ENCODE data around the gene SYT11.

SYT11 gene

GRCh38 chr1:155872527-155872926 is 13.2 kb downstream of the SYT11 start:
- TF ChIP-seq ZNF548 (tag by site-specific recombination; IDR thresholded peaks at IDR 0.05) = no peak
- TF ChIP-seq ZNF76 (tag by site-specific recombination; IDR thresholded peaks at IDR 0.05; ENCODE audit: borderline replicate concordance, low read depth) = no peak
- TF ChIP-seq RBAK (tag by site-specific recombination; IDR thresholded peaks at IDR 0.05) = no peak
- no peak for TF ChIP-seq ZNF837 (tag by site-specific recombination; IDR thresholded peaks at IDR 0.05)
- no peak for TF ChIP-seq ZBTB7A (tag by site-specific recombination; IDR thresholded peaks at IDR 0.05; ENCODE audit: low read depth)
- no peak for TF ChIP-seq ZNF704 (tag by site-specific recombination; IDR thresholded peaks at IDR 0.05)
- no peak for TF ChIP-seq ZNF404 (tag by site-specific recombination; IDR thresholded peaks at IDR 0.05)
- no peak for TF ChIP-seq ZNF433 (tag by site-specific recombination; IDR thresholded peaks at IDR 0.05; ENCODE audit: low read depth)
- no peak for TF ChIP-seq ZNF777 (tag by site-specific recombination; IDR thresholded peaks at IDR 0.05; ENCODE audit: borderline replicate concordance)
- TF ChIP-seq ZBTB26 (tag by site-specific recombination; optimal IDR thresholded peaks at IDR 0.05) = no peak
- TF ChIP-seq ZNF280C (tag by site-specific recombination; IDR thresholded peaks at IDR 0.05) = no peak
- no peak for TF ChIP-seq OSR2 (tag by site-specific recombination; IDR thresholded peaks at IDR 0.05)
- no peak for TF ChIP-seq HOXD13 (CRISPR knock-in tag; IDR thresholded peaks at IDR 0.05; ENCODE audit: borderline replicate concordance)
- TF ChIP-seq ZNF600 (tag by site-specific recombination; IDR thresholded peaks at IDR 0.05) = no peak
- no peak for TF ChIP-seq ZFP41 (tag by site-specific recombination; IDR thresholded peaks at IDR 0.05; ENCODE audit: borderline replicate concordance)
- no peak for TF ChIP-seq HOXC10 (CRISPR knock-in tag; IDR thresholded peaks at IDR 0.05)
- Histone ChIP-seq H3K4me3 (ENCODE audit: low read depth, low read length) (no peak overlapping the region), H3K27ac (ENCODE audit: extremely low read depth, low read depth, low read length) (no peak overlapping the region), H3K9me3 (ENCODE audit: control insufficient read depth, insufficient read depth, low read depth, low read length) (no peaks in the 10 kb centered on the region), H3K36me3 (ENCODE audit: control insufficient read depth in 2 of 2, insufficient read depth in 1 of 2, low read length in 2 of 2) (no peaks in the 10 kb centered on the region), H3K4me1 (ENCODE audit: control insufficient read depth, insufficient read depth, low read length) (peaks cover 4% of the 10 kb centered on the region; the same call in 1 of the 2 replicates)
- CTCF ChIA-PET = interaction anchor here (1.2 to 1.4 kb wide), 2 partner anchors 10 to 16 kb away, joined by 4 to 6 read pairs; partner anchors contain the start of gene GON4L
- POLR2A ChIA-PET = no interaction called here

GRCh38 chr1:155873860-155874259 is 14.5 kb downstream of the SYT11 start:
- H3K36me3 ChIP-seq (ENCODE audit: control insufficient read depth in 2 of 2, insufficient read depth in 1 of 2, low read length in 2 of 2) = no peaks in the 10 kb centered on the region
- peaks cover 4% of the 10 kb centered on the region; the same call in 1 of the 2 replicates for H3K4me1 ChIP-seq (ENCODE audit: control insufficient read depth, insufficient read depth, low read length)
- ChIA-PET POLR2A (no interaction called here), CTCF (interaction anchor here (0.6 to 1.4 kb wide), 3 partner anchors 9 to 53 kb away, joined by 4 to 6 read pairs (median 4); partner anchors contain the start of gene GON4L)
- no peak overlapping the region for H3K4me3 ChIP-seq (ENCODE audit: low read depth, low read length)
- H3K9me3 ChIP-seq (ENCODE audit: control insufficient read depth, insufficient read depth, low read depth, low read length) = no peaks in the 10 kb centered on the region
- H3K27ac ChIP-seq (ENCODE audit: extremely low read depth, low read depth, low read length) = no peak overlapping the region
- TF ChIP-seq ZNF169 (tag by site-specific recombination; IDR thresholded peaks at IDR 0.05) (no peak), YY1 (tag by site-specific recombination; IDR thresholded peaks at IDR 0.05) (no peak), ZNF211 (tag by site-specific recombination; IDR thresholded peaks at IDR 0.05; ENCODE audit: low read depth) (no peak), ZBTB8A (tag by site-specific recombination; IDR thresholded peaks at IDR 0.05) (0 out of 2 replicates have a peak, but pooled peaks have one; percentile 31), KLF9 (tag by site-specific recombination; IDR thresholded peaks at IDR 0.05; ENCODE audit: low read depth) (peak; percentile 27; the same call in 1 of the 2 replicates), KLF16 (tag by site-specific recombination; IDR thresholded peaks at IDR 0.05) (peak; percentile 62; the same call in 1 of the 2 replicates), MYNN (tag by site-specific recombination; IDR thresholded peaks at IDR 0.05; ENCODE audit: borderline replicate concordance) (no peak), ZBTB17 (tag by site-specific recombination; IDR thresholded peaks at IDR 0.05) (peak; percentile 65), ZNF335 (tag by site-specific recombination; conservative IDR thresholded peaks at IDR 0.05) (0 out of 2 replicates have a peak, but pooled peaks have one; percentile 25), ZNF677 (tag by site-specific recombination; IDR thresholded peaks at IDR 0.05) (no peak), ZNF654 (tag by site-specific recombination; IDR thresholded peaks at IDR 0.05; ENCODE audit: low read depth) (no peak), ZNF274 (IDR thresholded peaks at IDR 0.05; ENCODE audit: low read length) (no peak), ZNF274 (tag by site-specific recombination; IDR thresholded peaks at IDR 0.05; ENCODE audit: borderline replicate concordance) (no peak), OSR2 (tag by site-specific recombination; IDR thresholded peaks at IDR 0.05) (peak; percentile 79), SALL2 (tag by site-specific recombination; IDR thresholded peaks at IDR 0.05; ENCODE audit: borderline replicate concordance) (no peak), ZNF26 (tag by site-specific recombination; IDR thresholded peaks at IDR 0.05) (no peak), ZFP69B (tag by site-specific recombination; IDR thresholded peaks at IDR 0.05) (no peak)

All from HEK293 (cell line).